Retinal pigment epithelial cell (primary cell): ENCODE results near the gene ZMYND12.
A peak's percentile ranks its signal among the peaks of the same experiment; 100 is the strongest.
"Not testable (repeated sequence)": the region's sequence is repeated elsewhere in the genome, so short reads cannot be mapped to it uniquely, and the experiment has no call there.

Source experiments
- DNase-seq: peaks from one replicate; pipeline ENCODE4 v3.0.0-alpha.2; 2010; ENCODE audit warnings: low read depth
- H3K4me3 ChIP-seq: 2 replicates; pipeline ENCODE4 v1.5.1; 2011; ENCODE audit warnings: mild to moderate bottlenecking, low read length, control low read depth, moderate library complexity
- TF ChIP-seq, protein P1 (sequence below): conservative IDR thresholded peaks from 2 replicates; pipeline ENCODE4 v1.5.1; 2011; ENCODE audit warnings: low read depth, low read length, control low read depth, inconsistent platforms

ZMYND12 gene

GRCh38 chr1:42479621-42480020, 23.8 kb upstream of the ZMYND12 start:
- no peak for DNase-seq
- H3K4me3 ChIP-seq = no peak overlapping the region
- TF ChIP-seq, protein P1, sequence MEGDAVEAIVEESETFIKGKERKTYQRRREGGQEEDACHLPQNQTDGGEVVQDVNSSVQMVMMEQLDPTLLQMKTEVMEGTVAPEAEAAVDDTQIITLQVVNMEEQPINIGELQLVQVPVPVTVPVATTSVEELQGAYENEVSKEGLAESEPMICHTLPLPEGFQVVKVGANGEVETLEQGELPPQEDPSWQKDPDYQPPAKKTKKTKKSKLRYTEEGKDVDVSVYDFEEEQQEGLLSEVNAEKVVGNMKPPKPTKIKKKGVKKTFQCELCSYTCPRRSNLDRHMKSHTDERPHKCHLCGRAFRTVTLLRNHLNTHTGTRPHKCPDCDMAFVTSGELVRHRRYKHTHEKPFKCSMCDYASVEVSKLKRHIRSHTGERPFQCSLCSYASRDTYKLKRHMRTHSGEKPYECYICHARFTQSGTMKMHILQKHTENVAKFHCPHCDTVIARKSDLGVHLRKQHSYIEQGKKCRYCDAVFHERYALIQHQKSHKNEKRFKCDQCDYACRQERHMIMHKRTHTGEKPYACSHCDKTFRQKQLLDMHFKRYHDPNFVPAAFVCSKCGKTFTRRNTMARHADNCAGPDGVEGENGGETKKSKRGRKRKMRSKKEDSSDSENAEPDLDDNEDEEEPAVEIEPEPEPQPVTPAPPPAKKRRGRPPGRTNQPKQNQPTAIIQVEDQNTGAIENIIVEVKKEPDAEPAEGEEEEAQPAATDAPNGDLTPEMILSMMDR = peak; percentile 11

- no peak for DNase-seq
- no peak overlapping the region for H3K4me3 ChIP-seq
- TF ChIP-seq, protein P1 = no peak
Measured at GRCh38 chr1:42477775-42478174, 22.0 kb upstream of the ZMYND12 start.

DNA sequence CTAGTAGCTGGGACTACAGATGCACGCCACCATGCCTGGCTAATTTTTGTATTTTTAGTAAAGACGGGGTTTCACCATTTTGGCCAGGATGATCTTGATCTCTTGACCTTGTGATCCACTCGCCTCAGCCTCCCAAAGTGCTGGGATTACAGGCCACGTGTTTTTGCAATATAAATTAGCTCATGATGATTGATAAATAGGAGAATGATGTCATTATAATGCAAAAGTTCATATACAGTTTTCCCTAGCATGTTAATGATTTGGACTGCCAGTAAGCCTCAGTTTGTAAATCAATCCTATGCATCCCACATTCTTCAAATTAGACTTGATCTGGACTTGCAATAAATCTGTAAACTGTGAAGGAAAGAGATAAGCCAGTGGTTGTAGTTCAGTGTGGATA, 21.5 kb upstream of the ZMYND12 start:
- not testable (repeated sequence) for DNase-seq, H3K4me3 ChIP-seq

- TF ChIP-seq, protein P1 = no peak
Measured at GRCh38 chr1:42476605-42477004, 20.8 kb upstream of the ZMYND12 start.

GRCh38 chr1:42469727-42470126, 13.9 kb upstream of the ZMYND12 start:
- H3K4me3 ChIP-seq = no peak overlapping the region
- TF ChIP-seq, protein P1 = no peak
- no peak for DNase-seq

More at GRCh38 chr1:42476605-42477004, 20.8 kb upstream of the ZMYND12 start:
- no peak overlapping the region for H3K4me3 ChIP-seq
- no peak for DNase-seq

DNA sequence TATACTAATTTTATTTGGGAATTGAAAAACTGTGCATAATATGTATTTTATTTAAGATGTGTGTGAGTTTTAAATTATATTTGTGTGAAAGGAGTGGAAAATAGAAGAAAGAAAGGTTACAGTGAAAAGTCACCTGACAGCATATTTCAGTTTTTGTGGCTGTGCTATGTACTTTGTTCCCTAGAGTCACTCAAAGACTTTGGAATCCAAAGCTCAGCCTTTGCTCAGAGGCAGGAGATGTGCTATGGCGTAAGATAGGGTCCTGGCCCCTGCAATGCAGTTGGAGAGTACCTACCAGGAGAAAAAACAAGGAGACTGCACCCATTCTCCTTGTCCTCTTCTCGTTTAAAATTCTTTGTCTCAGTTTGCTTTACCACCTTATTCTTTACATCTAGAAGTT, 10.2 kb upstream of the ZMYND12 start:
- no peak overlapping the region for H3K4me3 ChIP-seq
- DNase-seq = no peak
- TF ChIP-seq, protein P1 = no peak

DNA sequence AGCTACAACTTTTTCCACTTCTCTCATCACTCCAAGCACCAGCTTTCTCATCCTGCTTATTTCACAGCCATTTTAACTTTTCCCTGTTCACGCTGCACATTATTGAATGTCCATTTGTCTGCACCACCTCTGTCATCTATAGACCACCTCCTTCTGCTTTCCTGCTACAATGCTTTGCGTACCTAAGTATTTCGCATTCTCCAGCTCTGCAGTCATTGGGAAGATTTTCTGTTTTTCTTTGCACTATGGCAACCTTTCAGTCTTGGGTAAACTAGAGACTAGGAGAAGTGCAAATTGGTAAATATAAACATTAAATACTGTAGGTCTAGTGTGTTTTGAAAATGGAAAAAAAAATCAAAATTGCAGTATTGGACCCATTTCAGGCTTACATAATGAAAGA, 8.1 kb upstream of the ZMYND12 start:
- peak overlapping the region; percentile 83 for H3K4me3 ChIP-seq
- TF ChIP-seq, protein P1 = no peak

More for the DNA sequence above, 8.1 kb upstream of the ZMYND12 start:
- no peak for DNase-seq
